ENCODE measurements around the gene RFNG. TPM values are rescaled to one million over a fixed set of nuclear protein-coding genes. Genes with fewer than 3 reads are reported as not detected.

The RFNG gene
- total RNA-seq, 1 experiment from 2014 or later = 46.7 TPM

DNA sequence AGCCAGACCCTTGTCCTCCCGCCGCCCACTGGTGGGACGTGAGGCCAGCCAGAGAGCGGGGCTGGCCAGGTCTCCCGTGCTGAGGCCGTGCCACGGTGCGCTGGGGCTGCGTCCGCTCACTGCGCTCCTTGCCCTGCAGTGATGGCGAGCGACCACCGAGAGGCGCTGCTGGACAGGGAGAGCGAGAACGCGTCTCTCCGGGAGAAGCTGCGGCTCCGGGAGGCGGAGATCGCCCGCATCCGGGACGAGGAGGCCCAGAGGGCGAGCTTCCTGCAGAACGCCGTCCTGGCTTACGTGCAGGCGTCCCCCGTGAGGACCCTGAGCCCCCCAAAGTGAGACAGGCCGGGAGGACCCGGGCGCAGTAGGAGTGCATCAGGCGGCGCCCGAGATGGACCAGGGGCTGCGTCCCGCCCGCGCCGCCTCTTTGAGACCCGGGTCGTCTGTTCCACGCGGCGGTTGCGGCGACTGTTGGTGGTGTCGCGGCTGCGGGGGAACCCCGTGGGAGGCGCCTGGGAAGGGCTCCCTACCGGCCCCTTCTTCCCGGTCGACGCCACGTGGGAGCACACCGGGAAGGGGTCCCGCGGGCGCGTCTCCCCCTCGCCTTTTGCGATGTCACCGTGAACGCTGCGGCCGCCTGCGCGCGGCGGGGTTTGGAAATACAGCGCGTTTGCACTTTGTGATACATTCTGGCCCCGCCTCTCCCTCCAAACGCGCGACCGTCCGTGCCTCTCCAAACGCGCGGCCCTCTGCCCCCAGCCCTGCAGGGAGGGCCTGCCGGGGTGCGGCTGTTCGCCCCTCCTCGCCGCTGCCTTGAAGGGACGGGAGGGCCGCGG lies 20.9 kb downstream of the RFNG start:
- ChIA-PET CTCF (interaction anchor here (0.6 to 0.7 kb wide), 6 partner anchors 9 to 212 kb away, joined by 3 to 4 read pairs (median 3); no protein-coding TSS in a partner anchor), POLR2A (ENCODE audit: unreplicated experiment) (interaction anchor here (0.6 kb wide), 1 partner anchor 172 kb away, joined by 4 read pairs; no protein-coding TSS in a partner anchor)
- H3K27me3 ChIP-seq (ENCODE audit: low read length) = no peaks in the 10 kb centered on the region
- peak overlapping the region; percentile 47 for H3K9ac ChIP-seq (ENCODE audit: low read length)
- H3K9me3 ChIP-seq (ENCODE audit: low read length) = no peaks in the 10 kb centered on the region
- H3K36me3 ChIP-seq (ENCODE audit: low read depth, low read length) = no peaks in the 10 kb centered on the region
- peak overlapping the region; percentile 94 for H3K4me2 ChIP-seq (ENCODE audit: low read length)
- H3K4me1 ChIP-seq (ENCODE audit: insufficient read depth, low read length) = peaks cover 14% of the 10 kb centered on the region
- peaks cover 3% of the 10 kb centered on the region for H3K79me2 ChIP-seq (ENCODE audit: low read length)
- peak; percentile 66 for ATAC-seq
- H2AFZ ChIP-seq (ENCODE audit: low read length) = peak overlapping the region; percentile 88
- H4K20me1 ChIP-seq (ENCODE audit: low read length) = no peaks in the 10 kb centered on the region; the same call in 1 of the 2 replicates
- no peaks in the 10 kb centered on the region for H3F3A ChIP-seq (ENCODE audit: low read length, unreplicated experiment)
- H3K9me2 ChIP-seq (replicated peaks; ENCODE audit: low read length) = no peaks in the 10 kb centered on the region
- DNase-seq = peak; percentile 88
- BruUV-seq (replicated peaks) = no TSS peak
- intact Hi-C loops (cut with micrococcal nuclease) = no loop called here
- peak overlapping the region; percentile 23 for H3K27ac ChIP-seq (ENCODE audit: low read length)
- TF ChIP-seq, protein P1, sequence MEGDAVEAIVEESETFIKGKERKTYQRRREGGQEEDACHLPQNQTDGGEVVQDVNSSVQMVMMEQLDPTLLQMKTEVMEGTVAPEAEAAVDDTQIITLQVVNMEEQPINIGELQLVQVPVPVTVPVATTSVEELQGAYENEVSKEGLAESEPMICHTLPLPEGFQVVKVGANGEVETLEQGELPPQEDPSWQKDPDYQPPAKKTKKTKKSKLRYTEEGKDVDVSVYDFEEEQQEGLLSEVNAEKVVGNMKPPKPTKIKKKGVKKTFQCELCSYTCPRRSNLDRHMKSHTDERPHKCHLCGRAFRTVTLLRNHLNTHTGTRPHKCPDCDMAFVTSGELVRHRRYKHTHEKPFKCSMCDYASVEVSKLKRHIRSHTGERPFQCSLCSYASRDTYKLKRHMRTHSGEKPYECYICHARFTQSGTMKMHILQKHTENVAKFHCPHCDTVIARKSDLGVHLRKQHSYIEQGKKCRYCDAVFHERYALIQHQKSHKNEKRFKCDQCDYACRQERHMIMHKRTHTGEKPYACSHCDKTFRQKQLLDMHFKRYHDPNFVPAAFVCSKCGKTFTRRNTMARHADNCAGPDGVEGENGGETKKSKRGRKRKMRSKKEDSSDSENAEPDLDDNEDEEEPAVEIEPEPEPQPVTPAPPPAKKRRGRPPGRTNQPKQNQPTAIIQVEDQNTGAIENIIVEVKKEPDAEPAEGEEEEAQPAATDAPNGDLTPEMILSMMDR (conservative IDR thresholded peaks at IDR 0.05; ENCODE audit: low read depth, low read length) = peak; percentile 73
- TF ChIP-seq EZH2phosphoT487 (IDR thresholded peaks at IDR 0.05; ENCODE audit: borderline replicate concordance, low read length) (no peak), EZH2 (IDR thresholded peaks at IDR 0.05; ENCODE audit: low read length, unreplicated experiment) (no peak)
- peak overlapping the region; percentile 79 for H3K4me3 ChIP-seq (ENCODE audit: low read length)

- no peak overlapping the region for H3K9ac ChIP-seq (ENCODE audit: low read length)
- POLR2A ChIA-PET (ENCODE audit: unreplicated experiment) = no interaction called here
Measured at GRCh38 chr17:82029990-82030469, 21.6 kb downstream of the RFNG start.

More at GRCh38 chr17:82029990-82030469, 21.6 kb downstream of the RFNG start:
- DNase-seq (no peak), ATAC-seq (peak; percentile 0; the same call in 1 of the 2 replicates)
- no peaks in the 10 kb centered on the region for H3K27me3 ChIP-seq (ENCODE audit: low read length)
- no peaks in the 10 kb centered on the region for H3K9me2 ChIP-seq (replicated peaks; ENCODE audit: low read length)
- H2AFZ ChIP-seq (ENCODE audit: low read length) = no peak overlapping the region
- H3K4me1 ChIP-seq (ENCODE audit: insufficient read depth, low read length) = 0 out of 2 replicates have a peak, but pooled peaks cover 8% of the 10 kb centered on the region
- H3K9me3 ChIP-seq (ENCODE audit: low read length) = no peaks in the 10 kb centered on the region
- TF ChIP-seq, protein P1 (conservative IDR thresholded peaks at IDR 0.05; ENCODE audit: low read depth, low read length) = no peak
- TF ChIP-seq EZH2phosphoT487 (IDR thresholded peaks at IDR 0.05; ENCODE audit: borderline replicate concordance, low read length) (no peak), EZH2 (IDR thresholded peaks at IDR 0.05; ENCODE audit: low read length, unreplicated experiment) (no peak)
- no peaks in the 10 kb centered on the region for H3K79me2 ChIP-seq (ENCODE audit: low read length)
- intact Hi-C loops (cut with micrococcal nuclease) = no loop called here
- H3F3A ChIP-seq (ENCODE audit: low read length, unreplicated experiment) = no peaks in the 10 kb centered on the region
- H3K4me2 ChIP-seq (ENCODE audit: low read length) = peak overlapping the region; percentile 94; the same call in 1 of the 2 replicates
- peak overlapping the region; percentile 79; the same call in 1 of the 2 replicates for H3K4me3 ChIP-seq (ENCODE audit: low read length)
- no TSS peak for BruUV-seq (replicated peaks)
- CTCF ChIA-PET = interaction anchor here (0.6 kb wide), 1 partner anchor 8 kb away, joined by 3 read pairs; the partner anchor contains the start of gene DCXR
- no peak overlapping the region for H3K27ac ChIP-seq (ENCODE audit: low read length)
- no peaks in the 10 kb centered on the region for H4K20me1 ChIP-seq (ENCODE audit: low read length)
- H3K36me3 ChIP-seq (ENCODE audit: low read depth, low read length) = no peaks in the 10 kb centered on the region
